ENCODE results near the gene OR6N1. TPM values are rescaled to one million over a fixed set of nuclear protein-coding genes. Genes with fewer than 3 reads are reported as not detected.
A peak's percentile ranks its signal among the peaks of the same experiment; 100 is the strongest.

Gene OR6N1, protein sequence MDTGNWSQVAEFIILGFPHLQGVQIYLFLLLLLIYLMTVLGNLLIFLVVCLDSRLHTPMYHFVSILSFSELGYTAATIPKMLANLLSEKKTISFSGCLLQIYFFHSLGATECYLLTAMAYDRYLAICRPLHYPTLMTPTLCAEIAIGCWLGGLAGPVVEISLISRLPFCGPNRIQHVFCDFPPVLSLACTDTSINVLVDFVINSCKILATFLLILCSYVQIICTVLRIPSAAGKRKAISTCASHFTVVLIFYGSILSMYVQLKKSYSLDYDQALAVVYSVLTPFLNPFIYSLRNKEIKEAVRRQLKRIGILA
- total RNA-seq = not detected

DNA sequence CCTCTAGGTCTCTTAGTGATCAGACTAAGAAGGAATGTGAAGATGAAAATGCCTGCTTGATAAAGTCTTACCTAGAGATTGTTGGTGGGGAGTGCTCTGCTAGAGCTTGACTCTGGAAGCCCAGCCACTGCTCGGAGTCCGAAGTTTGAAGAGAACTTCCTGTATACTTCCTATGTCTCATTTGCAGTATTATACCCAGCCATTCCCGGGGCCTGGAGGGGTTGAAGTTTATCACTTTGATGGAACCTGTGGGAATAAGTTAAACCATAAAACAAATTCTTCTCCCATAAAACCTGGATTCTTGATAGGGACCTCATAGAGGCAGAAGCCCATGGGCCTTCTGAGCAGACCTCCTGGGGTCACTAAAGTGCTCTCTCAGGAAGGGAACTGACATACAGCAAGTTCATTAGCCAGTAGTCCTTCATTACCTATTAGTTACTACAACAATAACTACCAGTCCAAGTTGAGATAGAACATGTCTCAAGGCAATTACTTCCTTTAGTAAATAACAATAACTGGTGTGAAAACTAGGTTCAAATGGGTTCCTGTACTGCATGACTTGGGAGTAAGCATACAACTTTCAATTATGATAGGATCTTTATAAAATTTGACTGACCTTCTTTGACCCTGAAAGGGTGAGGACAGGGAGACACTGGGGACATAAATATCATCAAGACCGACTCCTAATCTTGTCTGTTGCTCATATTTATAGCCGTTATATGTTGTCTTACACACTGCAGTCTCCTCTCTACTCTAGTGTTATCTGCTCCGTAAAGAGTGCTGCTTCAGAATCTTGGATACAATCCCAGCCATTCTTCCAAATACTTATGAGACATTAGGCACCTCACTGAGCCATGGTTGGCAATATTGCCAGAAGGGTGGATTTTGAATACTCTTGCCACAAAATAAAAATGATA lies at the start of gene OR6N1:
Gene OR6N1 (minus strand): TSS at position 246 of the 917 bp plus-strand sequence. CDS start 5,513 bp downstream, outside the sequence.
- H3K4me3 Mint-ChIP-seq = no peak within 1 kb of the TSS
- no peak for DNase-seq

DNA sequence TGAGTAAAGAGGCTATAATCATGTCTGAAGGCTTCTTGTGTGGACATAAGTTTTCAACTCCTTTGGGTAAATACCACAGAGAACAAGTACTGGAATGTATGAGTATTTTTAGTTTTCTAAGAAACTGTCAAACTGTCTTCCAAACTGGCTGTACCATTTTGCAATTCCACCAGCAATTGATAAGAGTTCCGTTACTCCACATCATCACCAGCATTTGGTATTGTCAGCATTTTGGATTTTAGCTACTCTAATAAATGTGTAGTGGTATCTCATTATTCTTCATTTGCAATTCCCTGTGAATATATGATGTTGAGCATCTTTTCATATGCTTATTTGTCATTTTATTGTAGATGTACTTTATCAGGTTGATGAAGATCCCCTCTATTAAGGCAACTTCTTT lies 49.7 kb upstream of the OR6N1 start:
- no peak for DNase-seq
- H3K4me3 Mint-ChIP-seq = no peak overlapping the region

More for the DNA sequence above, at the start of gene OR6N1:
- H3K9me3 Mint-ChIP-seq = no peaks in the 10 kb centered on the region
- ATAC-seq (replicated peaks in 1 of 2) = no peak
- H3K4me1 Mint-ChIP-seq (ENCODE audit: low read depth) = no peaks in the 10 kb centered on the region
- no peak within 1 kb of the TSS for H3K27ac Mint-ChIP-seq
- peaks cover 11% of the 10 kb centered on the region for H3K27me3 Mint-ChIP-seq (ENCODE audit: low read depth)
- H3K36me3 Mint-ChIP-seq (ENCODE audit: insufficient read depth in 2 of 2) = no peaks in the 10 kb centered on the region

DNA sequence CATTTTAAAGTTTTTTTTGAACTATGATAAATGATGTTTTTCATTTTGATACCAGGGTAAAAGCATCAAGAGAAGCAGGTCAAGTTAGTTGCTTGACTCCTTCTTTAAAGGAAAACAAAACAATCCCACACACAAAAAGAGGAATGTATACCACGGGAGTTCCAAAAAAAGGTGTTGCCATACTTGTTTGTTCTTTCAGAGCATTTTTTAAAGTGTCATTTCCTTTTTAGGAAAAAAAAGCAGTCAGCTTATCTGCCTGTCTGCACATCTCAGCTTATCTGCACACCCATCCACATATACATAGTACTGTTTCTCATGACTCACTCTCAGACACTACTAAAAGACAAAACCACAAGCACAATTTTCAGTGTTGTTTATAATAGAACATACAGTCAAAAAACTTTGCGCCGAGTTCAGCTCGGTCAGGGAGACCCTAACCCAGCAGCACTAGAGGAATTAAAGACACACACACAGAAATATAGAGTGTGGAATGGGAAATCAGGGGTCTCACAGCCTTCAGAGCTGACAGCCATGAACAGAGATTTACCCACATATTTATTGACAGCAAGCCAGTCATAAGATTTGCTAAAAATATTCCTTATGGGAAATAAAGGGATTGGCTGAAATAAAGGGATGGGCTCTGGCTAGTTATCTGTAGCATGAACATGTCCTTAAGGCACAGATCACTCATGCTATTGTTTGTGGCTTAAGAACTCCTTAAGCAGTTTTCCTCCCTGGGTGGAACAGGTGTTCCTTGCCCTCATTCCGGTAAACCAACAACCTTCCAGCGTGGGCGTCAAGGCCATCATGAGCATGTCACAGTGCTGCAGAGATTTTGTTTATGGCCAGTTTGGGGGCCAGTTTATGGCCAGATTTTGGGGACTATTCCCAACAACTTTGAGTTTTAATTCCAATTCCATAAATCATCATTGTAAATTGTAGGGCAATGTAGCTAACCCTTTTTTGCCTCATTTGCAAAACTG lies 47.8 kb upstream of the OR6N1 start:
- DNase-seq (peak; percentile 12 to 18), ATAC-seq (replicated peaks in 1 of 2) (peak; percentile 100)
- H3K9me3 Mint-ChIP-seq = no peaks in the 10 kb centered on the region
- H3K27me3 Mint-ChIP-seq (ENCODE audit: low read depth) = peaks cover 34% of the 10 kb centered on the region
- H3K36me3 Mint-ChIP-seq (ENCODE audit: insufficient read depth in 2 of 2) = no peaks in the 10 kb centered on the region
- peak overlapping the region; percentile 82 for H3K27ac Mint-ChIP-seq
- H3K4me1 Mint-ChIP-seq (ENCODE audit: low read depth) = peaks cover 25% of the 10 kb centered on the region
- peak overlapping the region; percentile 42 to 83 for H3K4me3 Mint-ChIP-seq

More for the DNA sequence above, 49.7 kb upstream of the OR6N1 start:
- Mint-ChIP-seq H3K27me3 (ENCODE audit: low read depth) (peaks cover 46% of the 10 kb centered on the region), H3K4me1 (ENCODE audit: low read depth) (peaks cover 25% of the 10 kb centered on the region), H3K27ac (no peak overlapping the region), H3K9me3 (no peaks in the 10 kb centered on the region), H3K36me3 (ENCODE audit: insufficient read depth in 2 of 2) (no peaks in the 10 kb centered on the region)
- ATAC-seq (replicated peaks in 1 of 2) = no peak

DNA sequence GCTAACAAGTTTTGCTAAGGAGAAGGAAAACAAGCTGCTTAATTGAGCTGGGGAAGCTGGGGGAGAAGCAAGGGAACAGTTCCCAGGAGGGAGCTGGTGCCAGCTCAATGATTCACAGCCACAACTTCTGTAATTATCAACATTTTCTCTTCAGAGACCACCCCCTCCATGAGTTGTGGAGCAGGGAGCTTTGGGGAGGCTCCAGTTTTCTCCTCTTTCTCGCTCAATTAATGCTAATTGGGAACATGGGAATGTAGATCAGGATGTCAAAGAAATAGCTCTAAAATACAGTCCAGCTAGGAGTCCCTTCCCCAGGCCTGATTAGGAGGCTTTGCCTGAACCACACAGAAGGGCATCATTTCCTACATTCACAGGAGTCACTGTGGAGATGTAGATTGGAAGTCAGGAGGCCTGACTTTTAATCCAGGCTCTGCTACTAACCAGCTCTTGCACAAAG lies 47.0 kb upstream of the OR6N1 start:
- peaks cover 25% of the 10 kb centered on the region for H3K4me1 Mint-ChIP-seq (ENCODE audit: low read depth)
- H3K4me3 Mint-ChIP-seq = peak overlapping the region; percentile 42 to 83
- no peaks in the 10 kb centered on the region for H3K36me3 Mint-ChIP-seq (ENCODE audit: insufficient read depth in 2 of 2)
- peak; percentile 22 to 27 for ATAC-seq (replicated peaks in 1 of 2)
- peaks cover 34% of the 10 kb centered on the region for H3K27me3 Mint-ChIP-seq (ENCODE audit: low read depth)
- no peaks in the 10 kb centered on the region for H3K9me3 Mint-ChIP-seq
- no peak for DNase-seq
- peak overlapping the region; percentile 82 for H3K27ac Mint-ChIP-seq

DNA sequence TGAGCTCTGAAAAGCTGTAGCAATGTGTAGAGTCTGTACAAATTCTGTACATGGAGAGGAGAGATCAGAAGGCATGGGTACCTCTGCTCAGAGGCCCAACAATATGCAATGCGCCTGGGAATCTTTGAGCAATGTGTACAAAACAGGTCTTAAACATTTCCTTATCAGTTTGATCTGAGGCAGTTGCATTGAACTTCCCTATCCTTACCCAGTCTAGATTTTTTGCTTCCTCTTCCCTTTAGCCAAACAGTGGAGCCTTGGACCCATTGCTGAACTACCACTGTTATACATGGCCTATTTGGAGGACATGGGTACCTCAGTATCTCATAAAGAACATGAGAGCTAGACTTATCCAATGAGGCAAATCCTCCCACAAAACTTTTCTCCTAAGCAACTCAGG lies 46.6 kb upstream of the OR6N1 start:
- peaks cover 34% of the 10 kb centered on the region for H3K27me3 Mint-ChIP-seq (ENCODE audit: low read depth)
- no peaks in the 10 kb centered on the region for H3K9me3 Mint-ChIP-seq
- H3K4me1 Mint-ChIP-seq (ENCODE audit: low read depth) = peaks cover 25% of the 10 kb centered on the region
- no peak overlapping the region for H3K27ac Mint-ChIP-seq
- ATAC-seq (replicated peaks in 1 of 2) (no peak), DNase-seq (no peak)
- no peaks in the 10 kb centered on the region for H3K36me3 Mint-ChIP-seq (ENCODE audit: insufficient read depth in 2 of 2)
- peak overlapping the region; percentile 14 to 21 for H3K4me3 Mint-ChIP-seq

DNA sequence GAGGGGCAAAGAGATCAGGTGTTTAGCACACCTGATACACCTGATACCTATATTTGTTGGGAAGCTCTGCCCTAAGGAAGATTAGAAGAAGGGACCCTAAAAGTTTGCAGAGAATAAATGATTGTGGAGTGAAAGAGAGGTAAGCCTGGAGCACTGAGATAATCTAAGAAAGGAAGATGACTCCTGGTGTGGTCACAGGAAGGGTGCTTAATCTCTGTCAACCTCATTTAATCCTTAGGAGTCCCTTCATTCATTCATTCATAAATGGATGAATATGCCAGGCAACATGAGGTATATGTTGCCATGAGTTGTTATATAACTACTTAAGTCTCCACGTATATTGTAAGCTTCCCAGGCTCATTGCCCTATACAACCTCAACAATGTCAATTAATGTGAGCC lies 43.0 kb upstream of the OR6N1 start:
- Mint-ChIP-seq H3K27ac (no peak overlapping the region), H3K4me3 (no peak overlapping the region), H3K9me3 (no peaks in the 10 kb centered on the region)

DNA sequence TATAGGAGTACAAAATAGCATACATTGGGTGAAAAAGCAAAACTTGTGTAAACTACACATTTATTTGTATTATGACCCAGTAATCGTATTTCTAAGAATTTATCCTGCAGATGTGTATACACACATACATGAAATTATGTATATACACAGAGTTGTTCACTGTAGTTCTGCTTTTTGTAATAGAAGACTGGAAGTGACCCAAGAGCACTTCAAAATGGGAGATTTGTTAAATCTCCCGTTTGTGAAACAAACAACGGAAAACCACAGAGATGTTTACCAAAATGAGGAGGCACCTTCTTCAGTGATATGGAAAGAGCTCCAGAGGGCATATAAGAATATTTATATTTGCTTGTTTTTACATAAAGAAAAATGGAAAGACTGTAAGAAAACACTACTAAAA lies 41.2 kb upstream of the OR6N1 start:
- ATAC-seq (replicated peaks in 1 of 2) (no peak), DNase-seq (no peak)
- no peak overlapping the region for H3K27ac Mint-ChIP-seq
- H3K27me3 Mint-ChIP-seq (ENCODE audit: low read depth) = peaks cover 26% of the 10 kb centered on the region
- no peak overlapping the region for H3K4me3 Mint-ChIP-seq
- no peaks in the 10 kb centered on the region for H3K9me3 Mint-ChIP-seq
- peaks cover 3% of the 10 kb centered on the region for H3K4me1 Mint-ChIP-seq (ENCODE audit: low read depth)
- no peaks in the 10 kb centered on the region for H3K36me3 Mint-ChIP-seq (ENCODE audit: insufficient read depth in 2 of 2)

More for the DNA sequence above, 43.0 kb upstream of the OR6N1 start:
- H3K4me1 Mint-ChIP-seq (ENCODE audit: low read depth) = peaks cover 22% of the 10 kb centered on the region
- peaks cover 28% of the 10 kb centered on the region for H3K27me3 Mint-ChIP-seq (ENCODE audit: low read depth)
- H3K36me3 Mint-ChIP-seq (ENCODE audit: insufficient read depth in 2 of 2) = no peaks in the 10 kb centered on the region
- no peak for ATAC-seq (replicated peaks in 1 of 2)
- no peak for DNase-seq

DNA sequence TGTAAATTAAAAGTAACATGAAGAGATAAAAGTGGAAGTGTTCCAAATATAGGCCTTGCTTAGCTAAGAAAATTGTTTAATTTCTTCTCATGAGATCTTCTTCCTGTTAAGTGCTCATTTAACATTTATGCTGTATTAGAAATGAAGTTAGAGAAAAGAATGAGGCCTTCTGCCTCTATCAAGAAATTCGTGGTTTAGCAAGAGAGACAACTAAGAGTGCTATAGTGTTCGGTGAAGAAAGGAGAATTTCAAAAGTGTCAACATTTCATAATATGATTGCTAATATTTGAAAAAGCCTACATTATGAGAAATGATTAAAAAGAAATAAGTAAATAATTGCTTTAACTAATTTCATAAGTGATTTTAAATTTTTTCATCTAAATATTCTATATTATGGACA lies 40.3 kb upstream of the OR6N1 start:
- peaks cover 24% of the 10 kb centered on the region for H3K27me3 Mint-ChIP-seq (ENCODE audit: low read depth)

DNA sequence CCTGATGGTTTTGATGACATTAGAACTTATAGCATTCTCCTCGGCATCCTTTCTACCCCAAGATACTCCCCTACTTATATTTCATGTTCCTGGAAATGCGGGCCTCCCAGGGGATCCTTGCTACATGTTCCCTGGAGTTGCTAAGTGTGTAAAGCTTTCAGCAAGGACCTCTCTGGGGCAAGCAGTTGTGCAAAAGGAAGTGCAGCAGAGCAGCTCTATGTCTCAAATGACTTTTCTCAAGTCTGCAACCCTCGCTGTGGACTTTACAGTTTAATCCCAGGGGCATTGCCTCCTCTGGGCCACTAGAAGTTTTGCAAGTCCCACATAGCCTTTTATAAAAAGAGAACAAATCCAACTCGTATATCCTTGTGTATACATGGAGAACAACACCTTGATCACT lies 38.3 kb upstream of the OR6N1 start:
- DNase-seq = no peak
- H3K9me3 Mint-ChIP-seq = no peaks in the 10 kb centered on the region

More for the DNA sequence above, 40.3 kb upstream of the OR6N1 start:
- Mint-ChIP-seq H3K4me1 (ENCODE audit: low read depth) (no peaks in the 10 kb centered on the region), H3K36me3 (ENCODE audit: insufficient read depth in 2 of 2) (no peaks in the 10 kb centered on the region), H3K9me3 (no peaks in the 10 kb centered on the region), H3K27ac (no peak overlapping the region), H3K4me3 (no peak overlapping the region)
- no peak for ATAC-seq (replicated peaks in 1 of 2)
- no peak for DNase-seq

DNA sequence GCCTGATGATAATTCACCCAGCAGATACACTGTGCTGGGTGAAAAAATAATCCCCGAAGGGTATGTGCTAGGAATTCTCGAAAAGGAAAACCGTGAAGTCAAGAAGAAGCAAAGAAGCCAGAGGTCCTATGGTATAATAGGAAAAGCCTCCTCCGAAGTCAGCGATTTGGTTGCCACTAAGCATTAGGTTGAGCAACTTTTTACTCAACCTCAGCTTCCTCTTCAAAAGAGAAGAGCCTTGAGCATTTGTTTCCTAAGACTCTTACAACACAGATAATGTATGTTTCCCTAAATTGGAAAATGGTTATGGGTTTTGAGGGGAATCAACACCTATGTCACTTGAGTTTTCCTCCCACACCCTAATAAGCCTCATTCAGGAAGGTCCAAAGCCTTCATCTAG lies 37.9 kb upstream of the OR6N1 start:
- no peaks in the 10 kb centered on the region for H3K36me3 Mint-ChIP-seq (ENCODE audit: insufficient read depth in 2 of 2)
- no peaks in the 10 kb centered on the region for H3K4me1 Mint-ChIP-seq (ENCODE audit: low read depth)
- ATAC-seq (replicated peaks in 1 of 2) = no peak
- no peak overlapping the region for H3K4me3 Mint-ChIP-seq
- H3K27me3 Mint-ChIP-seq (ENCODE audit: low read depth) = peaks cover 36% of the 10 kb centered on the region
- H3K9me3 Mint-ChIP-seq = no peaks in the 10 kb centered on the region
- H3K27ac Mint-ChIP-seq = no peak overlapping the region
- DNase-seq = no peak

More for the DNA sequence above, 38.3 kb upstream of the OR6N1 start:
- ATAC-seq (replicated peaks in 1 of 2) = no peak
- H3K27ac Mint-ChIP-seq = no peak overlapping the region
- H3K4me1 Mint-ChIP-seq (ENCODE audit: low read depth) = no peaks in the 10 kb centered on the region
- no peaks in the 10 kb centered on the region for H3K36me3 Mint-ChIP-seq (ENCODE audit: insufficient read depth in 2 of 2)
- peaks cover 36% of the 10 kb centered on the region for H3K27me3 Mint-ChIP-seq (ENCODE audit: low read depth)
- no peak overlapping the region for H3K4me3 Mint-ChIP-seq

DNA sequence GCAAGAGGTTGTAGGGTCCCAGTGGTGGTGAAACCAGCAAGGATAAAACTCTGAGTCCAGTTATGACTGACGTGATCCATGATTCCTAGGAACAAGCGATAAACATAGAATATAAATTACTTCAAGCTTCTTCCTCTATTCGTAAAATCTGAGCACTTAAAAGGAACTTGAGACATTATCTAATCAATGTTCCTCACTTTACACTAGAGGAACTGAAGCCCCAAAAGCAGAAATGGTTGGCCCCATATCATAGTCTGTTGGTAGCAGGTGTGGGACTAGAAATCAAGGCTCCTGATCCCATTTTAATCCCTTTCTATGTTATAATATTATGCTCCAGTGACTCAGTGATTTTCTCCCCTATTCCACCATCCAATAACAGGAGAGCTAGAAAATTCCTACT lies 37.3 kb upstream of the OR6N1 start:
- H3K27ac Mint-ChIP-seq = no peak overlapping the region
- no peaks in the 10 kb centered on the region for H3K4me1 Mint-ChIP-seq (ENCODE audit: low read depth)
- peaks cover 37% of the 10 kb centered on the region for H3K27me3 Mint-ChIP-seq (ENCODE audit: low read depth)
- no peak overlapping the region for H3K4me3 Mint-ChIP-seq
- ATAC-seq (replicated peaks in 1 of 2) (no peak), DNase-seq (no peak)
- no peaks in the 10 kb centered on the region for H3K36me3 Mint-ChIP-seq (ENCODE audit: insufficient read depth in 2 of 2)
- H3K9me3 Mint-ChIP-seq = no peaks in the 10 kb centered on the region

DNA sequence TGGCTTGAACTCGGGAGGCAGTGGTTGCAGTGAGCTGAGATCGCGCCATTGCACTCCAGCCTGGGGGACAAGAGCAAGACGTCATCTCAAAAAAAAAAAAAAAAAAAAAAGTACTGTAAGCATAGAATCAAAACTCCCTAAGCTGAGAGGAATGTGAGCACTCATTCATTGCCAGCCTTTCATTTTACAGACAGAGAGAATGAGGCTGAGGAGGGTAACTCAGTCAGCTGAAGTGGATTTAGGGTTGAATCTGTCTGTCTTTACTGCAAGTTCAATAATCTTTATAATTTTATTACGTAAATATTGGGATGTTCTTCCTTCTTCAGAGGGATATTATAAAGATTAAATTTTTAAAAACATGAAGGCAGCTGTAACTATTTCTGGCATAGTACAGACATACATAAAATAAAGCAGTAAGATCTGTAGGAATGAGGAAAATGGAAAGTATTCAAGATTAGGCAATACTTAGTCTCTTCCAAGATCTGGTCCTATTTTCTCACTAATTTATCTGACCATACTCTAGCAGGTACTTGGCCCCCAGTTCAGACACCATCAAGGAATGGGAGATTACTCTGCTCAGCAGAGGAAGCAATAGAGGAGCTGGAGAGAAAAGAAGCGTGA lies 35.0 kb upstream of the OR6N1 start:
- H3K36me3 Mint-ChIP-seq (ENCODE audit: insufficient read depth in 2 of 2) = no peaks in the 10 kb centered on the region
- DNase-seq (no peak), ATAC-seq (replicated peaks in 1 of 2) (no peak)
- H3K4me1 Mint-ChIP-seq (ENCODE audit: low read depth) = no peaks in the 10 kb centered on the region
- no peaks in the 10 kb centered on the region for H3K9me3 Mint-ChIP-seq
- H3K27ac Mint-ChIP-seq = no peak overlapping the region
- peaks cover 54% of the 10 kb centered on the region for H3K27me3 Mint-ChIP-seq (ENCODE audit: low read depth)
- H3K4me3 Mint-ChIP-seq = no peak overlapping the region
